Activated naive CD4-positive, alpha-beta T cell treated with anti-CD3 and anti-CD28 coated beads, Interleukin-2, amount 50 U/mL, for 72 hours (primary cell): Measurements from ENCODE around the gene USP1. TPM values are rescaled to one million over a fixed set of nuclear protein-coding genes. Genes with fewer than 3 reads are reported as not detected.
A peak's percentile ranks its signal among the peaks of the same experiment; 100 is the strongest.

ENCODE experiments used
- ATAC-seq, 2 donors: fragments of 150-1000 bp; cut with Tn5 transposase; 2 replicates each; pipeline ENCODE4 v1.10.0; 2021; ENCODE audit warnings: mild to moderate bottlenecking in 2 of 2, moderate library complexity in 2 of 2
- DNase-seq, 2 donors: peaks; one replicate each; pipeline ENCODE4 v3.0.0; 2021 to 2022; ENCODE audit warnings: low spot score in 2 of 2
- H3K27ac Mint-ChIP-seq, 2 donors: one replicate each; pipeline ENCODE4 v1.8.0; 2022; ENCODE audit warnings: mild to moderate bottlenecking in 2 of 2, mixed read lengths in 2 of 2
- H3K36me3 Mint-ChIP-seq, 2 donors: one replicate each; pipeline ENCODE4 v1.8.0; 2022; ENCODE audit warnings: mixed read lengths in 2 of 2
- H3K9me3 Mint-ChIP-seq, 2 donors: one replicate each; pipeline ENCODE4 v1.8.0; 2022; ENCODE audit warnings: mixed read lengths in 2 of 2
- total RNA-seq, 2 donors: library from RNA; stranded (reverse); gene quantifications; one replicate each; pipeline ENCODE4 v1.2.3, GENCODE V29; 2022

Gene USP1
- total RNA-seq, 2 donors from 2014 or later, result 59.7 to 71.0 TPM

GRCh38 chr1:62439652-62440371 lies 3.0 kb downstream of the USP1 start:
- DNase-seq, result no peak
- H3K27ac Mint-ChIP-seq, result peak overlapping the region in 1 of 2 donors; percentile 50
- ATAC-seq, result no peak
- H3K9me3 Mint-ChIP-seq, result peaks cover 4% of the 10 kb centered on the region in 2 donors
- H3K36me3 Mint-ChIP-seq, result peaks cover 33 to 55% of the 10 kb centered on the region in 2 donors

GRCh38 chr1:62444701-62445100 lies 7.9 kb downstream of the USP1 start:
- ATAC-seq (no peak), DNase-seq (no peak)
- Mint-ChIP-seq H3K9me3 (no peaks in the 10 kb centered on the region), H3K36me3 (peaks cover 10 to 70% of the 10 kb centered on the region in 2 donors), H3K27ac (peak overlapping the region in 1 of 2 donors; percentile 52)

- Mint-ChIP-seq H3K9me3 (no peaks in the 10 kb centered on the region), H3K36me3 (peaks cover 10 to 64% of the 10 kb centered on the region in 2 donors), H3K27ac (no peak overlapping the region)
- no peak for DNase-seq
- ATAC-seq, result peak in 1 of 2 donors; percentile 63
Observed at GRCh38 chr1:62448221-62448933, 11.5 kb downstream of the USP1 start.

- peak overlapping the region in 1 of 2 donors; percentile 41 for H3K27ac Mint-ChIP-seq
Observed at GRCh38 chr1:62450301-62450700, 13.5 kb downstream of the USP1 start.

GRCh38 chr1:62452951-62453350 lies 16.1 kb downstream of the USP1 start:
- peak in 1 of 2 donors; percentile 40 for ATAC-seq
- no peak overlapping the region for H3K27ac Mint-ChIP-seq
- H3K36me3 Mint-ChIP-seq, result peaks cover 6 to 32% of the 10 kb centered on the region in 2 donors
- DNase-seq, result no peak
- no peaks in the 10 kb centered on the region for H3K9me3 Mint-ChIP-seq

More at GRCh38 chr1:62450301-62450700, 13.5 kb downstream of the USP1 start:
- DNase-seq (no peak), ATAC-seq (no peak)
- Mint-ChIP-seq H3K9me3 (no peaks in the 10 kb centered on the region), H3K36me3 (peaks cover 10 to 52% of the 10 kb centered on the region in 2 donors)

GRCh38 chr1:62457955-62458354 lies 21.1 kb downstream of the USP1 start:
- peak in 1 of 2 donors; percentile 33 for ATAC-seq
- H3K9me3 Mint-ChIP-seq, result no peaks in the 10 kb centered on the region
- H3K27ac Mint-ChIP-seq, result no peak overlapping the region

GRCh38 chr1:62462370-62462769 lies 25.5 kb downstream of the USP1 start:
- H3K9me3 Mint-ChIP-seq, result peaks cover 0 to 3% of the 10 kb centered on the region in 2 donors
- no peak for DNase-seq
- H3K27ac Mint-ChIP-seq, result no peak overlapping the region
- peak in 1 of 2 donors; percentile 49 for ATAC-seq
- H3K36me3 Mint-ChIP-seq, result peaks cover 0 to 5% of the 10 kb centered on the region in 2 donors

More at GRCh38 chr1:62457955-62458354, 21.1 kb downstream of the USP1 start:
- no peak for DNase-seq
- peaks cover 0 to 2% of the 10 kb centered on the region in 2 donors for H3K36me3 Mint-ChIP-seq

GRCh38 chr1:62467092-62467491 lies 30.2 kb downstream of the USP1 start:
- Mint-ChIP-seq H3K36me3 (peaks cover 19 to 20% of the 10 kb centered on the region in 2 donors), H3K27ac (no peak overlapping the region), H3K9me3 (peaks cover 7% of the 10 kb centered on the region in 2 donors)
- no peak for DNase-seq
- no peak for ATAC-seq

GRCh38 chr1:62476525-62477219 lies 39.8 kb downstream of the USP1 start:
- ATAC-seq (no peak), DNase-seq (no peak)
- Mint-ChIP-seq H3K36me3 (no peaks in the 10 kb centered on the region), H3K9me3 (no peaks in the 10 kb centered on the region), H3K27ac (no peak overlapping the region)

GRCh38 chr1:62481681-62482080 lies 44.8 kb downstream of the USP1 start:
- ATAC-seq, result no peak
- no peak overlapping the region for H3K27ac Mint-ChIP-seq
- H3K36me3 Mint-ChIP-seq, result no peaks in the 10 kb centered on the region
- DNase-seq, result no peak
- no peaks in the 10 kb centered on the region for H3K9me3 Mint-ChIP-seq

GRCh38 chr1:62484824-62485468 lies 48.1 kb downstream of the USP1 start:
- Mint-ChIP-seq H3K36me3 (peaks cover 0 to 6% of the 10 kb centered on the region in 2 donors), H3K27ac (no peak overlapping the region), H3K9me3 (no peaks in the 10 kb centered on the region)
- DNase-seq, result no peak
- ATAC-seq, result no peak

- ATAC-seq (no peak), DNase-seq (no peak)
- no peaks in the 10 kb centered on the region for H3K9me3 Mint-ChIP-seq
- no peak overlapping the region for H3K27ac Mint-ChIP-seq
- H3K36me3 Mint-ChIP-seq, result peaks cover 0 to 6% of the 10 kb centered on the region in 2 donors
Observed at GRCh38 chr1:62487956-62488355, 51.1 kb downstream of the USP1 start.

GRCh38 chr1:62492521-62492920 lies 55.7 kb downstream of the USP1 start:
- no peak for ATAC-seq
- H3K36me3 Mint-ChIP-seq, result peaks cover 0 to 6% of the 10 kb centered on the region in 2 donors
- H3K9me3 Mint-ChIP-seq, result no peaks in the 10 kb centered on the region
- DNase-seq, result no peak
- no peak overlapping the region for H3K27ac Mint-ChIP-seq

- Mint-ChIP-seq H3K27ac (no peak overlapping the region), H3K36me3 (no peaks in the 10 kb centered on the region), H3K9me3 (no peaks in the 10 kb centered on the region)
- ATAC-seq, result no peak
- DNase-seq, result no peak
Observed at GRCh38 chr1:62493656-62494055, 56.8 kb downstream of the USP1 start.

GRCh38 chr1:62494137-62494536 lies 57.3 kb downstream of the USP1 start:
- H3K36me3 Mint-ChIP-seq, result no peaks in the 10 kb centered on the region
- no peaks in the 10 kb centered on the region for H3K9me3 Mint-ChIP-seq
- no peak overlapping the region for H3K27ac Mint-ChIP-seq
- ATAC-seq (no peak), DNase-seq (no peak)

- ATAC-seq (no peak), DNase-seq (no peak)
- Mint-ChIP-seq H3K27ac (no peak overlapping the region), H3K9me3 (no peaks in the 10 kb centered on the region), H3K36me3 (no peaks in the 10 kb centered on the region)
Observed at GRCh38 chr1:62500210-62500609, 63.4 kb downstream of the USP1 start.
